Ramos (cell line): ENCODE measurements around the gene ADGRV1.

Source experiments
- in situ Hi-C: fragments of 300-500 bp; cut with MboI; formaldehyde crosslinking; loops from one replicate; pipeline ENCODE4 v1.14.3; 2022; ENCODE audit warnings: low sequenced_read_pairs; ENCODE audit not compliant: unreplicated experiment

ADGRV1 gene

DNA sequence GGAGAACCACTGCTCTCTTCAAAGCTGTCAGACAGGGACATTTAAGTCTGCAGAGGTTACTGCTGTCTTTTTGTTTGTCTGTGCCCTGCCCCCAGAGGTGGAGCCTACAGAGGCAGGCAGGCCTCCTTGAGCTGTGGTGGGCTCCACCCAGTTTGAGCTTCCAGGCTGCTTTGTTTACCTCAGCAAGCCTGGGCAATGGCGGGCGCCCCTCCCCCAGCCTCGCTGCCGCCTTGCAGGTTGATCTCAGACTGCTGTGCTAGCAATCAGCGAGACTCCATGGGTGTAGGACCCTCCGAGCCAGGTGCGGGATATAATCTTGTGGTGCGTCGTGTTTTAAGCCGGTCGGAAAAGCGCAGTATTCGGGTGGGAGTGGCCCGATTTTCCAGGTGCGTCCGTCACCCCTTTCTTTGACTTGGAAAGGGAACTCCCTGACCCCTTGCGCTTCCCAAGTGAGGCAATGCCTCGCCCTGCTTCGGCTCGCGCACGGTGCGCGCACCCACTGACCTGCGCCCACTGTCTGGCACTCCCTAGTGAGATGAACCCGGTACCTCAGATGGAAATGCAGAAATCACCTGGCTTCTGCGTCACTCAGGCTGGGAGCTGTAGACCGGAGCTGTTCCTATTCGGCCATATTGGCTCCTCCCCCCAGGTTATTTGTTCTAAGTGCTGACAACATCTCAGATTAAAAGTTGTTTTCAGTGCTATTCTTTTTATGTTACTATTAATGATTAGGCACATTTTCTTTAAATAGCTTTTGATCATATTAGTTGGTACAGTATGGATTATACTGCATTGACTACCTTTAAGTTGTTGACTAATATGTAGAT lies 370.6 kb downstream of the ADGRV1 start:
- in situ Hi-C loops: loop anchor here (25.0 kb wide), 1 partner anchor 483 kb away; no protein-coding TSS in a partner anchor

DNA sequence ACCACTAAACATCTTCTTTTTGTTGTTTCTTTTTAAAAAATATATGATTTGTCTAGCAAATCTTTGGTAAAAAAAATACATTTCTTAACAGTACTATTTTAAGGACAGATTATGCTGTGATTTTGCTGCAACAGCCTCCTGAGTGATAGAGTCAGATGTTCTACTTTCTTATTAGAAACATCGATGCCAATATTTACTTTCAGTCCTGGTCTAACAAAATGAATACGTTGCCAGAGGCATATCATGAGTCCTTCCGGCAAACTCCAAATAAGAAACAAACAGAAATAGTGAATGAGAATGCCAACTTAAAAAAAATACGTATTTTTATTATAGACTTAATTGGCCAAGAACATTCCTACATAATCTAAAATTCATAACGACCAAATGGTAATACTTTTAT lies 371.5 kb downstream of the ADGRV1 start:
- in situ Hi-C loops: loop anchor here (25.0 kb wide), 1 partner anchor 482 kb away; no protein-coding TSS in a partner anchor

DNA sequence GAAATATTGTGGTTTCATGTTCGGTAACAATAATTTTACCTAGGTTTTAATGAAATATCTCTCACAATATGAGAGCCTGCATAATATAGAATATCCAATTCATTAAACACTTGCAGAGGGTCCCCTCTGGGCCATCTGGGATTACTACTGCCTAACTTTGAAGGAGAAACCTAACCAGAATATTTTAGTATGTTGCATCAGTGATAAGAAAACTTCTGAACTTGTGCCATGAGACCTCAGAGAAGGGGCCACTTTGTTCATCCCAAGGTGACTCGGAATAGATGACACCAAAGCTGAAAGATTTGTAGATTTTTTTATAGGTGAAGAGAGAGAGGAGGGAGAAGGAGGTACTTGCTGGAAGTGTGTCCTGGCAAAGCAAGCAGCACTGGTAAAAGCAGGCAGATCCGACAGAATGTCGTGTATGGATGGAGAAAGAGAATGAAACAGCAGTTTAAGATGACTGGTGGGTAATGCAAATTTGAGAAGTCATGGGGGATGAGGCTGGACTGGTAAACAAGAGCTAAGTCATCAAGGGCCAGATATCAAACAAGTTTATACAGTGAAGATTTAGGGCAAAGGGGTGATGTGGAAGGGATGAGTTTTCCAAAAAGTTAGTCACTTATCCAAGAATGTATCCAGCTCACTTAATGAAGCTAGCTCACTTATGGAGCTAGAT lies 372.3 kb downstream of the ADGRV1 start:
- in situ Hi-C loops: loop anchor here (25.0 kb wide), 1 partner anchor 481 kb away; no protein-coding TSS in a partner anchor

DNA sequence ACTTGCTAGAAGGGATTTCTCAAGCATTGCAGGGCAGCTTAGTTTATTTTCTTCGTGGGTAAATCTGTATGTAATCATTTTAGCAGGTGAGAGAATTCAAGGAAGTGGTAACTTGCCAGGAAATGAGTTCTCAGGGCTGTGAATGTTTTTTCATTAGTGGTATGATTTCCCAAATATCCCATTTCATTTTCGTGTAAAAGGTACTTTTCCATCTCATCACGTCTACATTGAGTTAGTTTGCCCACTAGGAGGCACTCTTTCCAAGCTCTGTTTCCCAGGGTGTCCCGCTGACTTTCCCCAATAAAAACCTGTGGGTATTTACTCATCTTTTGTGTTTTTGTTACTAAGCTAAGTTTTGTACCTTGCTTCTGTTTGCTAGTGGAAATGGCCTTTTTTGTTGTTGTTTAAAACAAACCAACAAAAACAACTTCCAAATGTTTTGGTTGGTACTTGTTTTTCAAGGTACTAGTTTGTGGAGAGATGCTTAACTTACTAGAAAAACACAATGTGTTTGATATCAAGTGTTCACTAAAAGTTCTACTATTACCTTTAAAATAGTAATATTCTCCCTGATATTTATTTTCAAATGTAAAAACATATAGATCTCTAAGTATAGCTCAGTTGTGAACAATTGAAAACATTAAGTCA lies 373.6 kb downstream of the ADGRV1 start:
- in situ Hi-C loops: loop anchor here (25.0 kb wide), 1 partner anchor 480 kb away; no protein-coding TSS in a partner anchor

DNA sequence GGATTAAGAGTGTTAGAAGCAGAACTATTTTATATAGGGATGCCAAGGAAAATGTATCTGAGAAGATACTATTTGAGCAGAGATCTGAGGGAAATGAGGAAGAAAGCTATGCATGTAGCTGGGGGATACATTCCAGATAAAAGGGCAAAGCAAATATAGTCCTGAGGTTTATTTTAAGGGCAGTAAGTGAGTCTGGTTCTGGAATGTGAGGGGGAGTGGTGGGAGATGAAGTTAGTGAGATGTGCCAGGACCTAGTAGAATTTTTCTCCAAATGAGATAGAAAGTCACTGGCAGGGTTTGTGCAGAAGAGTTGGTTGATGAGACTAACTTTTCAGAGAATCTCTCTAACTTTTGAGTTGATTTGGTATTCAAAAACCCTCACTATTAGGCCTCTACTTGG lies 374.7 kb downstream of the ADGRV1 start:
- in situ Hi-C loops: loop anchor here (25.0 kb wide), 1 partner anchor 479 kb away; no protein-coding TSS in a partner anchor

DNA sequence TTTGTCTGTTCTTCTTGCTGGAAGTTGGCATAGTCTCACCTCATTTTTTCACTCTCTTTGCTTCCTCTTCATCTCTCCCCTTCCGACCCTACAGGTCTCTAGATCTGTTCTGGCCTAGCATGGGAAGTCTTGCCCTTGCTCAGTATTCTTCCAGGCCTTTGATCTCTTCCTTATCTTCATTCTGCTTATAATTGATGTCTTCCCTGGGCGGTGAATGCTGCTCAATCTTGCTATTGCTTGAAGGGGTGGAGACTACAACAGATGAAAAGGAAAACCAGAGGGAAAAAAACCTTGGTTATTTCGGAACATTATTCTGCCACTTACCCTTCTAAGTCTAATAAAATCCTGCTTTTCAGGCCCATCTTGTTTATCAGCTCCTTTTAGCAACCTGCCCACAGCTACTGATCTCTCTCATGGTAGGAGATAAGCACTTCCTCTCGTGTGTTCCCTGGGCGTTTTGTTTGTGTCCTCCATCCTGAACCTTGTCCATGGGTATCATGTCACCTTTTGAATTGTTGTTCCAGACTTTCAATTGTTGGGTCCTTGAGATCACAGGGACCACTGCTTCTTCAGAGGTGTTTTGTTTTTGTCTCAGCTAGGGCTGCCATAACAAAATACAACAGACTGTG lies 375.6 kb downstream of the ADGRV1 start:
- in situ Hi-C loops: loop anchor here (25.0 kb wide), 1 partner anchor 478 kb away; no protein-coding TSS in a partner anchor

- in situ Hi-C loops: loop anchor here (25.0 kb wide), 1 partner anchor 478 kb away; no protein-coding TSS in a partner anchor
Measured at GRCh38 chr5:90934738-90935137, 376.1 kb downstream of the ADGRV1 start.

GRCh38 chr5:90939211-90939610 lies 380.6 kb downstream of the ADGRV1 start:
- in situ Hi-C loops: loop anchor here (25.0 kb wide), 1 partner anchor 473 kb away; no protein-coding TSS in a partner anchor

- in situ Hi-C loops: loop anchor here (25.0 kb wide), 1 partner anchor 472 kb away; no protein-coding TSS in a partner anchor
Measured at GRCh38 chr5:90940227-90940995, 381.8 kb downstream of the ADGRV1 start.

DNA sequence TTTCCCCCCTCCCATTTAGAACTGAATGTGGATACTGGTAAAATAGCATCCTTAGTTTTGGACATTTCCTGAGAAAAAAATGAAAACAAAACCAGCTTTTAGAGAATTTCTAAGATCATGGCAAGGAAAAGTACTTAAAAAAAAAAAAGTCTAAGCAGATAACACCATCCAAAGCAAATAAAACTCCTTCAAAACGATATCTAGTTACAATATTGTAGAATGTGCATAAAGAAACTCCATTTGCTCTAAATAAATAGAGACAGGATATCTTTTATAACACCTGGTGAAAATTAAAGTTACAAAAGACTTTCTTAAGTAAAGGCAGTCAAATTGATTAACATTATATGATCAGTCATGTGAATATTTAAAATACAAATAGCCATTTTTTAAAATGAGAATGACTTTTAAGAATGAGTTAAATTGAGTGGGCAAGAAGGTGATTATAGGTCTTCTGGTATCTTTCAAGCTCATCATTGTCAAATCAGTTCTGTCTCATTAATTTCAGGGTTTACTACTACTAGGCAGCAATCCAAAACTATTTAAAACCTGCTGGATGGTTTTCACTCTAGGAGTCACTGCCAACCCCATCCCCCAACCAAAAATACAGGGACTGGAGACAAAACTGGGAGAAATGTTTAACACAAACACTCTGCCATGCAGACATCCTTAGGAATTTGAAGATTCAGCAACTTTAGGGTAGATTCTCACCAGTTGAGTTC lies 382.6 kb downstream of the ADGRV1 start:
- in situ Hi-C loops: loop anchor here (25.0 kb wide), 1 partner anchor 471 kb away; no protein-coding TSS in a partner anchor

DNA sequence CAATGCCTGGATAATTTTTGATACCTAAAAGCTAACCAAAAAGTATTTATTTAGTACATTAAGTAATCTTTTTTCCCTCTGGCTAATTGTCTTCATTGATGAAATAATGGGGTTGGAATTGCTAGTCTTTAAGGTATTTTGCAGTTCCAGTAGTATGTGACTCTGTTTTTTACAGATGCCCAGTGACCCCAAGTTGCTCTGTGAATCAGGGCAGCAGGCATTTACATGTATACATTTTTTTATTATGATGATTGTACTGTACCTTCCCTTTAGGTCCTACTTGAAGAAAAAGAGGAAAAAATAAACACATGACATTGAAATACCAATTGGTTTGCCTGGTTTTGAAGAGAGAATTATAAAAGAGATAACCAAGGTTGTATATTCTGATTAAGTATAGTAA lies 385.5 kb downstream of the ADGRV1 start:
- in situ Hi-C loops: loop anchor here (25.0 kb wide), 1 partner anchor 468 kb away; no protein-coding TSS in a partner anchor

DNA sequence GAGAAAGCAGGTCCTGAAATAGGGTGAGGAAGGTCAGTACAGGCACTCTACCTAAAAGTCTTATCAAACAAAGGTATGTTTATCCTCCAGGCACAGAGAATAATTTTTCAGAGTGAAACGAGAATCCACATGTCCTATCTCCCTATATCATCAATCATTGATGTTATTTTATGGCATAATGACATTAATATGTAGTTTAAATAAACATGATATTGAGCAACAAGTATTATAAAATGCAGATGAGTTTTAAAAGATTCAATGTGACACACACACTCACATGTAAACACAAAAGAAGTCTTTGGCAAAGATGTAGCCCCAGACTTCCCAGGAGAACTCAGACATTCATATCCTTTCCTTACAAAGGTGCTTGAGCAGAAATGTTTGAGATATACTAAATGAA lies 389.1 kb downstream of the ADGRV1 start:
- in situ Hi-C loops: loop anchor here (25.0 kb wide), 1 partner anchor 465 kb away; no protein-coding TSS in a partner anchor

GRCh38 chr5:90948969-90949368 lies 390.4 kb downstream of the ADGRV1 start:
- in situ Hi-C loops: loop anchor here (25.0 kb wide), 1 partner anchor 463 kb away; no protein-coding TSS in a partner anchor

- in situ Hi-C loops: loop anchor here (25.0 kb wide), 1 partner anchor 463 kb away; no protein-coding TSS in a partner anchor
Measured at GRCh38 chr5:90949469-90950358, 391.1 kb downstream of the ADGRV1 start.

- in situ Hi-C loops: no loop called here
Measured at GRCh38 chr5:90955001-90955635, 396.5 kb downstream of the ADGRV1 start.

- in situ Hi-C loops: no loop called here
Measured at GRCh38 chr5:90956511-90957097, 398.0 kb downstream of the ADGRV1 start.
